Testis (tissue), 2 donors: ENCODE results near the gene KLHL1.

Experiments
- CTCF ChIP-seq, 3 experiments: fragments of 450-650 bp in 2 of 3; fragments of 200-600 bp in 1 of 3; sonication (generic) in 1 of 3; IDR thresholded peaks; one replicate each; pipeline ENCODE4 v1.5.1; 2016 to 2019; ENCODE audit warnings: antibody characterized with exemption in 3 of 3, mild to moderate bottlenecking in 2 of 3, moderate library complexity in 1 of 3
- POLR2A ChIP-seq: fragments of 450-650 bp; IDR thresholded peaks from one replicate; pipeline ENCODE4 v1.6.1; 2017; ENCODE audit warnings: antibody characterized with exemption, mild to moderate bottlenecking, moderate library complexity

- TF ChIP-seq CTCF (IDR thresholded peaks at IDR 0.05), result no peak
- no peak for TF ChIP-seq POLR2A
Observed at GRCh38 chr13:70117338-70117905, 9.2 kb upstream of the KLHL1 start.
